ENCODE data around the gene ST3GAL3.

The ST3GAL3 gene

GRCh38 chr1:43770111-43770510, 62.8 kb downstream of the ST3GAL3 start:
- TF ChIP-seq POLR2AphosphoS5 (IDR thresholded peaks at IDR 0.05; ENCODE audit: low read depth, low read length) (no peak), TAF1 (IDR thresholded peaks at IDR 0.05; ENCODE audit: borderline replicate concordance, insufficient read depth, low read length) (no peak), REST (IDR thresholded peaks at IDR 0.05; ENCODE audit: insufficient read depth in 1 of 2, low read depth in 2 of 2, low read length in 2 of 2) (no peak), FOXP2 (optimal IDR thresholded peaks at IDR 0.05; ENCODE audit: borderline replicate concordance, extremely low read depth, extremely low read length, insufficient read depth) (no peak), SIN3A (IDR thresholded peaks at IDR 0.05; ENCODE audit: borderline replicate concordance, insufficient read depth, low read length) (no peak)

GRCh38 chr1:43772978-43773377, 65.6 kb downstream of the ST3GAL3 start:
- TF ChIP-seq FOXP2 (optimal IDR thresholded peaks at IDR 0.05; ENCODE audit: borderline replicate concordance, extremely low read depth, extremely low read length, insufficient read depth) = no peak
- no peak for TF ChIP-seq POLR2AphosphoS5 (IDR thresholded peaks at IDR 0.05; ENCODE audit: low read depth, low read length)
- no peak for TF ChIP-seq TAF1 (IDR thresholded peaks at IDR 0.05; ENCODE audit: borderline replicate concordance, insufficient read depth, low read length)
- no peak for TF ChIP-seq SIN3A (IDR thresholded peaks at IDR 0.05; ENCODE audit: borderline replicate concordance, insufficient read depth, low read length)
- TF ChIP-seq REST (IDR thresholded peaks at IDR 0.05; ENCODE audit: insufficient read depth in 1 of 2, low read depth in 2 of 2, low read length in 2 of 2) = no peak

- TF ChIP-seq TAF1 (IDR thresholded peaks at IDR 0.05; ENCODE audit: borderline replicate concordance, insufficient read depth, low read length) (no peak), FOXP2 (optimal IDR thresholded peaks at IDR 0.05; ENCODE audit: borderline replicate concordance, extremely low read depth, extremely low read length, insufficient read depth) (no peak), REST (IDR thresholded peaks at IDR 0.05; ENCODE audit: insufficient read depth in 1 of 2, low read depth in 2 of 2, low read length in 2 of 2) (no peak), SIN3A (IDR thresholded peaks at IDR 0.05; ENCODE audit: borderline replicate concordance, insufficient read depth, low read length) (no peak), POLR2AphosphoS5 (IDR thresholded peaks at IDR 0.05; ENCODE audit: low read depth, low read length) (no peak)
These were observed 66.5 kb downstream of the ST3GAL3 start for GRCh38 chr1:43773821-43774220.

GRCh38 chr1:43774359-43774758, 67.0 kb downstream of the ST3GAL3 start:
- TF ChIP-seq TAF1 (IDR thresholded peaks at IDR 0.05; ENCODE audit: borderline replicate concordance, insufficient read depth, low read length) (no peak), FOXP2 (optimal IDR thresholded peaks at IDR 0.05; ENCODE audit: borderline replicate concordance, extremely low read depth, extremely low read length, insufficient read depth) (no peak), POLR2AphosphoS5 (IDR thresholded peaks at IDR 0.05; ENCODE audit: low read depth, low read length) (no peak), REST (IDR thresholded peaks at IDR 0.05; ENCODE audit: insufficient read depth in 1 of 2, low read depth in 2 of 2, low read length in 2 of 2) (no peak)

All from PFSK-1 (cell line).